ENCODE results near the gene GMCL1. TPM values are rescaled to one million over a fixed set of nuclear protein-coding genes. Genes with fewer than 3 reads are reported as not detected.

The GMCL1 gene
- total and polyA plus RNA-seq, 2 of the 13 experiments (the other 11 are each of a cell fraction or from before 2014, with no cell fraction given): 18.7 to 24.0 TPM

DNA sequence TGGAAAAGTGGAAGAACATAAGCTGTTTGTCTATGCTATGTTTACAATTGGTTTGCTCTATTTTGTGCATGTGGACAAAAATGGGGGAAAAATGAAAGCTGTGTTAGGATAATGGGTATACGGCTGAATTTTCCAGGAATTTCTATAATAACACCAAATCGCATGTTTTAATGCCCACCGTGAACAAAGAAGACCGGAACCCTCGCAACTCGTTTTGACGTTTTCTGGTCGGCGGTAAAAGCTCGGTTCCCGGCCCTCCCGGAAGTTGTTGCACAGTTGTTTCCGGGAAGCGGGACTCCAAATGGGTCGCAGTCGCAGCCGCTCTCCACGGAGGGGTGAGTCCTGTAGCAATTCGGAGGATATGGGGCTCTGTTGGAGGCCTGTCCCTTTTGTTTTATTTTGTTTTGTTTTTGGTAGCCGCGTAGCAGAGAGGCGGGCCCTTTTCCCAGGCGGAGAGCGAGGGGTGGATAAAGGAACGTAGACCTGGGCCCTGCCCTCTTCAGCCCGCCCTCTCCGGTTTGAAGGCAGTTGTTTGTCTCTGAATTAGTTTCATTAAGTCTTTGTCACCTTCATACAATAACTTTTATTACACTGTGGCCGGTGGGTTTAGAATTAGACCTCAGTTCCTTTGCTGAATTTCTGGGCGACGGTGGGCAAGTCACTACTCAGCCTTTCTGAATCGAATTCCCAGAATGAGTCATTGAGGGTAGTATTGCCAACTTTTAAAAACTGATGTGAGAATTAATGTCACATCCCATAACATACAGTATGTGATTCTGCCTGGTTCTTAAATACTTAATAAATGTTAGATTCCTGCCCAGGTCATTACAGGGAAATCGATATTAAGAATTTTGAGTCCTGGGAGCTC, 64.5 kb downstream of the GMCL1 start, which contains the start of gene SNRNP27 (continued):
- TF ChIP-seq HMG20B (CRISPR knock-in tag; conservative IDR thresholded peaks at IDR 0.05) (peak; percentile 76), TAF1 (CRISPR knock-in tag; IDR thresholded peaks at IDR 0.05) (peak; percentile 100), KAT7 (CRISPR knock-in tag; IDR thresholded peaks at IDR 0.05; ENCODE audit: borderline replicate concordance) (peak; percentile 94), ZNF251 (CRISPR knock-in tag; IDR thresholded peaks at IDR 0.05) (no peak), FLYWCH1 (CRISPR knock-in tag; IDR thresholded peaks at IDR 0.05) (0 out of 2 replicates have a peak, but pooled peaks have one; percentile 54), ZNF772 (CRISPR knock-in tag; IDR thresholded peaks at IDR 0.05) (peak; percentile 95), ZFX (CRISPR knock-in tag; IDR thresholded peaks at IDR 0.05; ENCODE audit: low read depth) (peak; percentile 95), IRF2 (CRISPR knock-in tag; IDR thresholded peaks at IDR 0.05) (peak; percentile 94), TCF7L2 (IDR thresholded peaks at IDR 0.05; ENCODE audit: low read depth, low read length) (no peak), SNAI1 (CRISPR knock-in tag; IDR thresholded peaks at IDR 0.05; ENCODE audit: borderline replicate concordance) (peak; percentile 88), MTF1 (CRISPR knock-in tag; IDR thresholded peaks at IDR 0.05) (peak; percentile 93), ZBTB21 (CRISPR knock-in tag; IDR thresholded peaks at IDR 0.05) (peak; percentile 63), KDM4B (CRISPR knock-in tag; IDR thresholded peaks at IDR 0.05) (peak; percentile 95), ZNF615 (CRISPR knock-in tag; IDR thresholded peaks at IDR 0.05; ENCODE audit: borderline replicate concordance) (no peak; the same call in 1 of the 2 replicates), ZNF777 (CRISPR knock-in tag; IDR thresholded peaks at IDR 0.05) (peak; percentile 47; the same call in 1 of the 2 replicates), RXRB (CRISPR knock-in tag; IDR thresholded peaks at IDR 0.05; ENCODE audit: borderline replicate concordance) (peak; percentile 82), ZNF605 (CRISPR knock-in tag; IDR thresholded peaks at IDR 0.05) (peak; percentile 92)
- TF ChIP-seq, protein P1, sequence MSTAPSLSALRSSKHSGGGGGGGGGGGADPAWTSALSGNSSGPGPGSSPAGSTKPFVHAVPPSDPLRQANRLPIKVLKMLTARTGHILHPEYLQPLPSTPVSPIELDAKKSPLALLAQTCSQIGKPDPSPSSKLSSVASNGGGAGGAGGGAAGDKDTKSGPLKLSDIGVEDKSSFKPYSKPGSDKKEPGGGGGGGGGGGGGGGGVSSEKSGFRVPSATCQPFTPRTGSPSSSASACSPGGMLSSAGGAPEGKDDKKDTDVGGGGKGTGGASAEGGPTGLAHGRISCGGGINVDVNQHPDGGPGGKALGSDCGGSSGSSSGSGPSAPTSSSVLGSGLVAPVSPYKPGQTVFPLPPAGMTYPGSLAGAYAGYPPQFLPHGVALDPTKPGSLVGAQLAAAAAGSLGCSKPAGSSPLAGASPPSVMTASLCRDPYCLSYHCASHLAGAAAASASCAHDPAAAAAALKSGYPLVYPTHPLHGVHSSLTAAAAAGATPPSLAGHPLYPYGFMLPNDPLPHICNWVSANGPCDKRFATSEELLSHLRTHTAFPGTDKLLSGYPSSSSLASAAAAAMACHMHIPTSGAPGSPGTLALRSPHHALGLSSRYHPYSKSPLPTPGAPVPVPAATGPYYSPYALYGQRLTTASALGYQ (CRISPR knock-in tag; IDR thresholded peaks at IDR 0.05): peak; percentile 81
- TF ChIP-seq, protein P2, sequence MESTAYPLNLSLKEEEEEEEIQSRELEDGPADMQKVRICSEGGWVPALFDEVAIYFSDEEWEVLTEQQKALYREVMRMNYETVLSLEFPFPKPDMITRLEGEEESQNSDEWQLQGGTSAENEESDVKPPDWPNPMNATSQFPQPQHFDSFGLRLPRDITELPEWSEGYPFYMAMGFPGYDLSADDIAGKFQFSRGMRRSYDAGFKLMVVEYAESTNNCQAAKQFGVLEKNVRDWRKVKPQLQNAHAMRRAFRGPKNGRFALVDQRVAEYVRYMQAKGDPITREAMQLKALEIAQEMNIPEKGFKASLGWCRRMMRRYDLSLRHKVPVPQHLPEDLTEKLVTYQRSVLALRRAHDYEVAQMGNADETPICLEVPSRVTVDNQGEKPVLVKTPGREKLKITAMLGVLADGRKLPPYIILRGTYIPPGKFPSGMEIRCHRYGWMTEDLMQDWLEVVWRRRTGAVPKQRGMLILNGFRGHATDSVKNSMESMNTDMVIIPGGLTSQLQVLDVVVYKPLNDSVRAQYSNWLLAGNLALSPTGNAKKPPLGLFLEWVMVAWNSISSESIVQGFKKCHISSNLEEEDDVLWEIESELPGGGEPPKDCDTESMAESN (CRISPR knock-in tag; conservative IDR thresholded peaks at IDR 0.05): peak; percentile 82; the same call in 1 of the 2 replicates
- TF ChIP-seq, protein P3, sequence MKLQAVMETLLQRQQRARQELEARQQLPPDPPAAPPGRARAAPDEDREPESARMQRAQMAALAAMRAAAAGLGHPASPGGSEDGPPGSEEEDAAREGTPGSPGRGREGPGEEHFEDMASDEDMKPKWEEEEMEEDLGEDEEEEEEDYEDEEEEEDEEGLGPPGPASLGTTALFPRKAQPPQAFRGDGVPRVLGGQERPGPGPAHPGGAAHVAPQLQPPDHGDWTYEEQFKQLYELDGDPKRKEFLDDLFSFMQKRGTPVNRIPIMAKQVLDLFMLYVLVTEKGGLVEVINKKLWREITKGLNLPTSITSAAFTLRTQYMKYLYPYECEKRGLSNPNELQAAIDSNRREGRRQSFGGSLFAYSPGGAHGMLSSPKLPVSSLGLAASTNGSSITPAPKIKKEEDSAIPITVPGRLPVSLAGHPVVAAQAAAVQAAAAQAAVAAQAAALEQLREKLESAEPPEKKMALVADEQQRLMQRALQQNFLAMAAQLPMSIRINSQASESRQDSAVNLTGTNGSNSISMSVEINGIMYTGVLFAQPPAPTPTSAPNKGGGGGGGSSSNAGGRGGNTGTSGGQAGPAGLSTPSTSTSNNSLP (IDR thresholded peaks at IDR 0.05; ENCODE audit: low read depth, low read length): 0 out of 2 replicates have a peak, but pooled peaks have one; percentile 18
- TF ChIP-seq, protein P4, sequence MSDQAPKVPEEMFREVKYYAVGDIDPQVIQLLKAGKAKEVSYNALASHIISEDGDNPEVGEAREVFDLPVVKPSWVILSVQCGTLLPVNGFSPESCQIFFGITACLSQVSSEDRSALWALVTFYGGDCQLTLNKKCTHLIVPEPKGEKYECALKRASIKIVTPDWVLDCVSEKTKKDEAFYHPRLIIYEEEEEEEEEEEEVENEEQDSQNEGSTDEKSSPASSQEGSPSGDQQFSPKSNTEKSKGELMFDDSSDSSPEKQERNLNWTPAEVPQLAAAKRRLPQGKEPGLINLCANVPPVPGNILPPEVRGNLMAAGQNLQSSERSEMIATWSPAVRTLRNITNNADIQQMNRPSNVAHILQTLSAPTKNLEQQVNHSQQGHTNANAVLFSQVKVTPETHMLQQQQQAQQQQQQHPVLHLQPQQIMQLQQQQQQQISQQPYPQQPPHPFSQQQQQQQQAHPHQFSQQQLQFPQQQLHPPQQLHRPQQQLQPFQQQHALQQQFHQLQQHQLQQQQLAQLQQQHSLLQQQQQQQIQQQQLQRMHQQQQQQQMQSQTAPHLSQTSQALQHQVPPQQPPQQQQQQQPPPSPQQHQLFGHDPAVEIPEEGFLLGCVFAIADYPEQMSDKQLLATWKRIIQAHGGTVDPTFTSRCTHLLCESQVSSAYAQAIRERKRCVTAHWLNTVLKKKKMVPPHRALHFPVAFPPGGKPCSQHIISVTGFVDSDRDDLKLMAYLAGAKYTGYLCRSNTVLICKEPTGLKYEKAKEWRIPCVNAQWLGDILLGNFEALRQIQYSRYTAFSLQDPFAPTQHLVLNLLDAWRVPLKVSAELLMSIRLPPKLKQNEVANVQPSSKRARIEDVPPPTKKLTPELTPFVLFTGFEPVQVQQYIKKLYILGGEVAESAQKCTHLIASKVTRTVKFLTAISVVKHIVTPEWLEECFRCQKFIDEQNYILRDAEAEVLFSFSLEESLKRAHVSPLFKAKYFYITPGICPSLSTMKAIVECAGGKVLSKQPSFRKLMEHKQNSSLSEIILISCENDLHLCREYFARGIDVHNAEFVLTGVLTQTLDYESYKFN (CRISPR knock-in tag; conservative IDR thresholded peaks at IDR 0.05): peak; percentile 57; the same call in 1 of the 2 replicates
